ENCODE results near the gene OR2L8.

DNA sequence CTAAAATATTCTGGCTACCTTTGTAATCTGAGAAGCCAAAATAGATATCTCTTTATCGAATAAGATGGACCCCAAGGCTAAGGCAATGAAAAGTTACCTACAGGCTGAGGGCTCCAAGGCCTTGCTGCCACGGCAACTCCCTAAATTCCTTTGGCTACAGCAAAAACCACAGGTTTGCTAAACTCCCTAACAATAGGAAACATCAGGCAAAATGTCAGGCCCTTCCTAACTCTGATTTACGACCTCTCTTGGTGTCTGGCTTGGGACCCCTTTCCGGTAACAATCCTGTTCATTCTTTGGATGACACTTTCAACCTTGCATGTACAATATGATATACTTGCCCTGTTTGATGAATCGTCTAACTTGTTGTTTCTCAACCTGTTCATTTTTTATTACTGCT lies 39.9 kb upstream of the OR2L8 start:
- TF ChIP-seq, protein P1, sequence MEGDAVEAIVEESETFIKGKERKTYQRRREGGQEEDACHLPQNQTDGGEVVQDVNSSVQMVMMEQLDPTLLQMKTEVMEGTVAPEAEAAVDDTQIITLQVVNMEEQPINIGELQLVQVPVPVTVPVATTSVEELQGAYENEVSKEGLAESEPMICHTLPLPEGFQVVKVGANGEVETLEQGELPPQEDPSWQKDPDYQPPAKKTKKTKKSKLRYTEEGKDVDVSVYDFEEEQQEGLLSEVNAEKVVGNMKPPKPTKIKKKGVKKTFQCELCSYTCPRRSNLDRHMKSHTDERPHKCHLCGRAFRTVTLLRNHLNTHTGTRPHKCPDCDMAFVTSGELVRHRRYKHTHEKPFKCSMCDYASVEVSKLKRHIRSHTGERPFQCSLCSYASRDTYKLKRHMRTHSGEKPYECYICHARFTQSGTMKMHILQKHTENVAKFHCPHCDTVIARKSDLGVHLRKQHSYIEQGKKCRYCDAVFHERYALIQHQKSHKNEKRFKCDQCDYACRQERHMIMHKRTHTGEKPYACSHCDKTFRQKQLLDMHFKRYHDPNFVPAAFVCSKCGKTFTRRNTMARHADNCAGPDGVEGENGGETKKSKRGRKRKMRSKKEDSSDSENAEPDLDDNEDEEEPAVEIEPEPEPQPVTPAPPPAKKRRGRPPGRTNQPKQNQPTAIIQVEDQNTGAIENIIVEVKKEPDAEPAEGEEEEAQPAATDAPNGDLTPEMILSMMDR (IDR thresholded peaks at IDR 0.05) = no peak
- no peak for TF ChIP-seq POLR2AphosphoS5 (IDR thresholded peaks at IDR 0.05)

Measured in transverse colon (tissue), 4 donors.